WTC11 (cell line): ENCODE measurements around the gene TUBA4B. TPM values are rescaled to one million over a fixed set of nuclear protein-coding genes. Genes with fewer than 3 reads are reported as not detected.

Experiments
- microRNA-seq: library from miRNA; unstranded; fragments of <30 nt; microRNA quantifications from one replicate; pipeline ENCODE4 v1.2.0, GENCODE V29; 2022; ENCODE audit warnings: borderline number of aligned reads
- total RNA-seq: library from RNA; stranded (reverse); gene quantifications from 3 replicates; pipeline ENCODE4 v1.2.3, GENCODE V29; 2021

Gene TUBA4B
- total RNA-seq, 1 experiment from 2014 or later = 0.20 TPM

Small RNA genes within 50 kb of the gene (microRNA-seq; reads per million reads assigned to microRNA genes)
- not detected for gene MIR153-1

Other genes with a start within 250 kb of the TUBA4B start
- gene CFAP65, start 211.7 kb upstream of the TUBA4B start, total RNA-seq = 0.44 to 1.0 TPM (median 0.48 TPM) in 3 replicates
- 0.11 TPM in 1 of 3 replicates, not detected in the others for gene IHH, start 192.3 kb upstream of the TUBA4B start, total RNA-seq
- 18.4 to 22.3 TPM (median 21.3 TPM) in 3 replicates for gene NHEJ1, start 92.4 kb upstream of the TUBA4B start, total RNA-seq
- 0.41 to 0.59 TPM (median 0.55 TPM) in 3 replicates for gene SLC23A3, start 83.2 kb upstream of the TUBA4B start, total RNA-seq
- gene CNPPD1, start 76.3 kb upstream of the TUBA4B start, total RNA-seq = 26.7 to 32.8 TPM (median 29.5 TPM) in 3 replicates
- 50.2 to 60.2 TPM (median 52.8 TPM) in 3 replicates for gene RETREG2, start 75.0 kb upstream of the TUBA4B start, total RNA-seq
- gene ZFAND2B, start 46.5 kb upstream of the TUBA4B start, total RNA-seq = 19.5 to 21.1 TPM (median 20.2 TPM) in 3 replicates
- gene ABCB6, start 34.3 kb upstream of the TUBA4B start, total RNA-seq = 42.1 to 45.3 TPM (median 44.8 TPM) in 3 replicates
- 42.9 to 48.4 TPM (median 46.7 TPM) in 3 replicates for gene ATG9A, start 23.6 kb upstream of the TUBA4B start, total RNA-seq
- 56.9 to 70.4 TPM (median 58.0 TPM) in 3 replicates for gene ANKZF1, start 23.4 kb upstream of the TUBA4B start, total RNA-seq
- gene GLB1L, start 7.8 kb upstream of the TUBA4B start, total RNA-seq = 5.2 to 6.4 TPM (median 6.1 TPM) in 3 replicates
- 27.4 to 28.8 TPM (median 27.5 TPM) in 3 replicates for gene STK16, start 7.8 kb upstream of the TUBA4B start, total RNA-seq
- gene TUBA4A, start 675 bp downstream of the TUBA4B start, total RNA-seq = 40.8 to 58.7 TPM (median 52.3 TPM) in 3 replicates
- 36.1 to 42.8 TPM (median 40.3 TPM) in 3 replicates for gene DNAJB2, start 26.1 kb downstream of the TUBA4B start, total RNA-seq
- gene PTPRN, start 56.2 kb downstream of the TUBA4B start, total RNA-seq = 3.8 to 5.7 TPM (median 5.2 TPM) in 3 replicates
- not detected in 3 replicates for gene RESP18, start 79.5 kb downstream of the TUBA4B start, total RNA-seq
- gene DNPEP, start 134.7 kb downstream of the TUBA4B start, total RNA-seq = 65.8 to 70.2 TPM (median 67.6 TPM) in 3 replicates
- 1.6 to 3.5 TPM (median 2.8 TPM) in 3 replicates for gene DES, start 165.1 kb downstream of the TUBA4B start, total RNA-seq
- gene SPEG, start 181.6 kb downstream of the TUBA4B start, total RNA-seq = 55.3 to 62.7 TPM (median 57.8 TPM) in 3 replicates
- 44.2 to 51.9 TPM (median 49.5 TPM) in 3 replicates for gene GMPPA, start 245.6 kb downstream of the TUBA4B start, total RNA-seq